Measurements from ENCODE around the gene ZNF280B.

The ZNF280B gene

GRCh38 chr22:22527312-22527711, 18.8 kb upstream of the ZNF280B start:
- Histone ChIP-seq H3K4me3 (ENCODE audit: low read depth, low read length, poor library complexity, severe bottlenecking) (no peak overlapping the region), H3K36me3 (ENCODE audit: insufficient read depth, low read length) (no peaks in the 10 kb centered on the region; the same call in 1 of the 2 replicates), H2AFZ (ENCODE audit: low read length) (no peak overlapping the region), H3K4me2 (ENCODE audit: low read length) (no peak overlapping the region), H3F3A (ENCODE audit: insufficient read depth, low read length) (no peaks in the 10 kb centered on the region), H3K9me2 (ENCODE audit: low read depth, low read length) (no peaks in the 10 kb centered on the region), H3K4me1 (ENCODE audit: insufficient read depth, low read length, severe bottlenecking) (no peaks in the 10 kb centered on the region), H3K79me2 (ENCODE audit: insufficient read depth, low read length) (no peaks in the 10 kb centered on the region), H3K27ac (ENCODE audit: low read depth, low read length, poor library complexity, severe bottlenecking) (no peak overlapping the region), H3K27me3 (ENCODE audit: insufficient read depth, low read length) (peaks cover 18% of the 10 kb centered on the region; the same call in 1 of the 2 replicates), H3K9me3 (ENCODE audit: low read length) (no peaks in the 10 kb centered on the region), H3K9ac (ENCODE audit: low read length) (no peak overlapping the region), H4K20me1 (ENCODE audit: insufficient read depth, low read length) (no peaks in the 10 kb centered on the region)
- no peak for TF ChIP-seq CTCF (IDR thresholded peaks at IDR 0.05; ENCODE audit: low read length)
- TF ChIP-seq EZH2 (IDR thresholded peaks at IDR 0.05; ENCODE audit: borderline replicate concordance, low read length), result no peak

GRCh38 chr22:22526125-22526912, 17.8 kb upstream of the ZNF280B start:
- no peaks in the 10 kb centered on the region; the same call in 1 of the 2 replicates for H3K36me3 ChIP-seq (ENCODE audit: insufficient read depth, low read length)
- no peaks in the 10 kb centered on the region for H3K9me3 ChIP-seq (ENCODE audit: low read length)
- no peaks in the 10 kb centered on the region for H3K79me2 ChIP-seq (ENCODE audit: insufficient read depth, low read length)
- H3K9me2 ChIP-seq (ENCODE audit: low read depth, low read length), result no peaks in the 10 kb centered on the region
- H3K9ac ChIP-seq (ENCODE audit: low read length), result no peak overlapping the region
- no peak for TF ChIP-seq EZH2 (IDR thresholded peaks at IDR 0.05; ENCODE audit: borderline replicate concordance, low read length)
- no peak for TF ChIP-seq CTCF (IDR thresholded peaks at IDR 0.05; ENCODE audit: low read length)
- H3K4me1 ChIP-seq (ENCODE audit: insufficient read depth, low read length, severe bottlenecking), result peaks cover 4% of the 10 kb centered on the region
- H3K27me3 ChIP-seq (ENCODE audit: insufficient read depth, low read length), result peaks cover 18% of the 10 kb centered on the region; the same call in 1 of the 2 replicates
- no peaks in the 10 kb centered on the region for H3F3A ChIP-seq (ENCODE audit: insufficient read depth, low read length)
- H3K27ac ChIP-seq (ENCODE audit: low read depth, low read length, poor library complexity, severe bottlenecking), result no peak overlapping the region
- H4K20me1 ChIP-seq (ENCODE audit: insufficient read depth, low read length), result no peaks in the 10 kb centered on the region
- no peak overlapping the region for H2AFZ ChIP-seq (ENCODE audit: low read length)
- no peak overlapping the region for H3K4me3 ChIP-seq (ENCODE audit: low read depth, low read length, poor library complexity, severe bottlenecking)
- no peak overlapping the region for H3K4me2 ChIP-seq (ENCODE audit: low read length)

GRCh38 chr22:22523494-22523893, 15.0 kb upstream of the ZNF280B start:
- H3K27me3 ChIP-seq (ENCODE audit: insufficient read depth, low read length), result peaks cover 18% of the 10 kb centered on the region; the same call in 1 of the 2 replicates
- peaks cover 14% of the 10 kb centered on the region for H3K4me1 ChIP-seq (ENCODE audit: insufficient read depth, low read length, severe bottlenecking)
- no peak overlapping the region for H3K4me2 ChIP-seq (ENCODE audit: low read length)
- no peaks in the 10 kb centered on the region for H4K20me1 ChIP-seq (ENCODE audit: insufficient read depth, low read length)
- no peaks in the 10 kb centered on the region for H3K9me2 ChIP-seq (ENCODE audit: low read depth, low read length)
- no peaks in the 10 kb centered on the region for H3F3A ChIP-seq (ENCODE audit: insufficient read depth, low read length)
- H3K9me3 ChIP-seq (ENCODE audit: low read length), result no peaks in the 10 kb centered on the region
- H2AFZ ChIP-seq (ENCODE audit: low read length), result no peak overlapping the region
- H3K27ac ChIP-seq (ENCODE audit: low read depth, low read length, poor library complexity, severe bottlenecking), result no peak overlapping the region
- no peaks in the 10 kb centered on the region for H3K79me2 ChIP-seq (ENCODE audit: insufficient read depth, low read length)
- no peaks in the 10 kb centered on the region; the same call in 1 of the 2 replicates for H3K36me3 ChIP-seq (ENCODE audit: insufficient read depth, low read length)
- H3K9ac ChIP-seq (ENCODE audit: low read length), result no peak overlapping the region
- H3K4me3 ChIP-seq (ENCODE audit: low read depth, low read length, poor library complexity, severe bottlenecking), result no peak overlapping the region
- TF ChIP-seq CTCF (IDR thresholded peaks at IDR 0.05; ENCODE audit: low read length) (no peak), EZH2 (IDR thresholded peaks at IDR 0.05; ENCODE audit: borderline replicate concordance, low read length) (no peak)

All from OCI-LY1 (cell line).